HL-60 (cell line): Measurements from ENCODE around the gene LYPD5.

ENCODE experiments used
- DNase-seq, 2 experiments: peaks; one replicate each; pipeline ENCODE4 v3.0.0-alpha.2; 2010 to 2020; ENCODE audit warnings: low read depth in 1 of 2, low spot score in 1 of 2
- H3K27ac ChIP-seq: fragments of 250-450 bp; sonication (Bioruptor Pico); replicated peaks from 2 replicates; pipeline ENCODE4 v1.5.1; 2020; ENCODE audit warnings: mild to moderate bottlenecking, moderate library complexity
- H3K27me3 ChIP-seq: fragments of 250-450 bp; sonication (Bioruptor Pico); 2 replicates; pipeline ENCODE4 v1.5.1; 2021; ENCODE audit warnings: mild to moderate bottlenecking, moderate library complexity; ENCODE audit not compliant: insufficient read depth, poor library complexity, severe bottlenecking
- H3K4me3 ChIP-seq: replicated peaks from 2 replicates; pipeline ENCODE4 v1.5.1; 2011; ENCODE audit warnings: mild to moderate bottlenecking, control low read depth, low read length; ENCODE audit not compliant: insufficient read depth
- GABPA ChIP-seq: IDR thresholded peaks from 2 replicates; pipeline ENCODE4 v1.6.1; 2012; ENCODE audit warnings: low read depth
- POLR2AphosphoS5 ChIP-seq: IDR thresholded peaks from 2 replicates; pipeline ENCODE4 v1.6.1; 2012; ENCODE audit warnings: low read depth
- SPI1 ChIP-seq: IDR thresholded peaks from 2 replicates; pipeline ENCODE4 v1.6.1; 2012; ENCODE audit warnings: low read depth, mild to moderate bottlenecking, borderline replicate concordance
- TF ChIP-seq, protein P1 (sequence below): IDR thresholded peaks from 2 replicates; pipeline ENCODE4 v1.6.1; 2012; ENCODE audit warnings: low read depth; ENCODE audit not compliant: insufficient replicate concordance
- TF ChIP-seq, protein P2 (sequence below): IDR thresholded peaks from one replicate; pipeline ENCODE4 v1.5.1; 2011; ENCODE audit warnings: low read length, control low read depth, inconsistent platforms; ENCODE audit not compliant: insufficient read depth

LYPD5 gene

DNA sequence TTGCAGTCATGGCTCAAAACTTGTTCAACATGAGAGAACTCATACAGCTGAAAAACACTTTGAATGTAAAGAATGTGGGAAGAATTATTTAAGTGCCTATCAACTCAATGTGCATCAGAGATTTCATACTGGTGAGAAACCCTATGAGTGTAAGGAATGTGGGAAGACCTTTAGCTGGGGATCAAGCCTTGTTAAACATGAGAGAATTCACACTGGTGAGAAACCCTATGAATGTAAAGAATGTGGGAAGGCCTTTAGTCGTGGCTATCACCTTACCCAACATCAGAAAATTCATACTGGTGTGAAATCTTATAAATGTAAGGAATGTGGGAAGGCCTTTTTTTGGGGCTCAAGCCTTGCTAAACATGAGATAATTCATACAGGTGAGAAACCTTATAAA lies 45.0 kb upstream of the LYPD5 start:
- Histone ChIP-seq H3K4me3 (no peak overlapping the region), H3K27me3 (no peaks in the 10 kb centered on the region), H3K27ac (no peak overlapping the region)
- DNase-seq = no peak
- TF ChIP-seq SPI1 = no peak
- TF ChIP-seq GABPA = no peak
- TF ChIP-seq POLR2AphosphoS5 = no peak
- TF ChIP-seq, protein P1, sequence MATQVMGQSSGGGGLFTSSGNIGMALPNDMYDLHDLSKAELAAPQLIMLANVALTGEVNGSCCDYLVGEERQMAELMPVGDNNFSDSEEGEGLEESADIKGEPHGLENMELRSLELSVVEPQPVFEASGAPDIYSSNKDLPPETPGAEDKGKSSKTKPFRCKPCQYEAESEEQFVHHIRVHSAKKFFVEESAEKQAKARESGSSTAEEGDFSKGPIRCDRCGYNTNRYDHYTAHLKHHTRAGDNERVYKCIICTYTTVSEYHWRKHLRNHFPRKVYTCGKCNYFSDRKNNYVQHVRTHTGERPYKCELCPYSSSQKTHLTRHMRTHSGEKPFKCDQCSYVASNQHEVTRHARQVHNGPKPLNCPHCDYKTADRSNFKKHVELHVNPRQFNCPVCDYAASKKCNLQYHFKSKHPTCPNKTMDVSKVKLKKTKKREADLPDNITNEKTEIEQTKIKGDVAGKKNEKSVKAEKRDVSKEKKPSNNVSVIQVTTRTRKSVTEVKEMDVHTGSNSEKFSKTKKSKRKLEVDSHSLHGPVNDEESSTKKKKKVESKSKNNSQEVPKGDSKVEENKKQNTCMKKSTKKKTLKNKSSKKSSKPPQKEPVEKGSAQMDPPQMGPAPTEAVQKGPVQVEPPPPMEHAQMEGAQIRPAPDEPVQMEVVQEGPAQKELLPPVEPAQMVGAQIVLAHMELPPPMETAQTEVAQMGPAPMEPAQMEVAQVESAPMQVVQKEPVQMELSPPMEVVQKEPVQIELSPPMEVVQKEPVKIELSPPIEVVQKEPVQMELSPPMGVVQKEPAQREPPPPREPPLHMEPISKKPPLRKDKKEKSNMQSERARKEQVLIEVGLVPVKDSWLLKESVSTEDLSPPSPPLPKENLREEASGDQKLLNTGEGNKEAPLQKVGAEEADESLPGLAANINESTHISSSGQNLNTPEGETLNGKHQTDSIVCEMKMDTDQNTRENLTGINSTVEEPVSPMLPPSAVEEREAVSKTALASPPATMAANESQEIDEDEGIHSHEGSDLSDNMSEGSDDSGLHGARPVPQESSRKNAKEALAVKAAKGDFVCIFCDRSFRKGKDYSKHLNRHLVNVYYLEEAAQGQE = no peak
- TF ChIP-seq, protein P2, sequence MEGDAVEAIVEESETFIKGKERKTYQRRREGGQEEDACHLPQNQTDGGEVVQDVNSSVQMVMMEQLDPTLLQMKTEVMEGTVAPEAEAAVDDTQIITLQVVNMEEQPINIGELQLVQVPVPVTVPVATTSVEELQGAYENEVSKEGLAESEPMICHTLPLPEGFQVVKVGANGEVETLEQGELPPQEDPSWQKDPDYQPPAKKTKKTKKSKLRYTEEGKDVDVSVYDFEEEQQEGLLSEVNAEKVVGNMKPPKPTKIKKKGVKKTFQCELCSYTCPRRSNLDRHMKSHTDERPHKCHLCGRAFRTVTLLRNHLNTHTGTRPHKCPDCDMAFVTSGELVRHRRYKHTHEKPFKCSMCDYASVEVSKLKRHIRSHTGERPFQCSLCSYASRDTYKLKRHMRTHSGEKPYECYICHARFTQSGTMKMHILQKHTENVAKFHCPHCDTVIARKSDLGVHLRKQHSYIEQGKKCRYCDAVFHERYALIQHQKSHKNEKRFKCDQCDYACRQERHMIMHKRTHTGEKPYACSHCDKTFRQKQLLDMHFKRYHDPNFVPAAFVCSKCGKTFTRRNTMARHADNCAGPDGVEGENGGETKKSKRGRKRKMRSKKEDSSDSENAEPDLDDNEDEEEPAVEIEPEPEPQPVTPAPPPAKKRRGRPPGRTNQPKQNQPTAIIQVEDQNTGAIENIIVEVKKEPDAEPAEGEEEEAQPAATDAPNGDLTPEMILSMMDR = no peak

- no peak for DNase-seq
- H3K4me3 ChIP-seq = no peak overlapping the region
- H3K27me3 ChIP-seq = no peaks in the 10 kb centered on the region
- TF ChIP-seq GABPA = no peak
- TF ChIP-seq SPI1 = no peak
- TF ChIP-seq, protein P2 = no peak
- no peak for TF ChIP-seq POLR2AphosphoS5
- TF ChIP-seq, protein P1 = no peak
- H3K27ac ChIP-seq = no peak overlapping the region
Observed at GRCh38 chr19:43842007-43842406, 39.8 kb upstream of the LYPD5 start.

DNA sequence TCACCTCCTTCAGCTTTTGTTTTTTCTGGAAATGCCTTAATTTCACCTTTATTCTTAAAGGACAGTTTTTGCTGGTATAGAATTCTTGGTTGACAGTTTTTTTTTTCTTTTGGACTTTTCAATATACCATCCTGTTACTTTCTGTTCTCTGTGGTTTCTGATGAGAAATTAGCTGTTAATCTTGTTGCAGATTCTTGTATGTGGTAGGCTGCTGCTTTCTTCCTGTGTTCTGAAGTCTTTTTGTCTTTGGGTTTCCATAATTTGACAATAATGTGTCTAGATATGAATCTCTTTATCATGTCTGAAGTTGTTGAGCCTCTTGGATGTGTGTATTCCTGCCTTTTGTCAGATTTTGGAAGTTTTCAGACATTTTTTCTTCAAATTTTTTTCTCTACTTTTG lies 36.9 kb upstream of the LYPD5 start:
- no peaks in the 10 kb centered on the region for H3K27me3 ChIP-seq
- no peak for DNase-seq
- no peak overlapping the region for H3K4me3 ChIP-seq
- no peak overlapping the region for H3K27ac ChIP-seq
- TF ChIP-seq POLR2AphosphoS5 (no peak), GABPA (no peak), SPI1 (no peak)
- TF ChIP-seq, protein P1 = no peak
- TF ChIP-seq, protein P2 = no peak
